ENCODE results near the gene MYOM1. TPM values are rescaled to one million over a fixed set of nuclear protein-coding genes. Genes with fewer than 3 reads are reported as not detected.

MYOM1 gene
- total and polyA plus RNA-seq, 7 donors: 54.8 to 842 (median 388) TPM

DNA sequence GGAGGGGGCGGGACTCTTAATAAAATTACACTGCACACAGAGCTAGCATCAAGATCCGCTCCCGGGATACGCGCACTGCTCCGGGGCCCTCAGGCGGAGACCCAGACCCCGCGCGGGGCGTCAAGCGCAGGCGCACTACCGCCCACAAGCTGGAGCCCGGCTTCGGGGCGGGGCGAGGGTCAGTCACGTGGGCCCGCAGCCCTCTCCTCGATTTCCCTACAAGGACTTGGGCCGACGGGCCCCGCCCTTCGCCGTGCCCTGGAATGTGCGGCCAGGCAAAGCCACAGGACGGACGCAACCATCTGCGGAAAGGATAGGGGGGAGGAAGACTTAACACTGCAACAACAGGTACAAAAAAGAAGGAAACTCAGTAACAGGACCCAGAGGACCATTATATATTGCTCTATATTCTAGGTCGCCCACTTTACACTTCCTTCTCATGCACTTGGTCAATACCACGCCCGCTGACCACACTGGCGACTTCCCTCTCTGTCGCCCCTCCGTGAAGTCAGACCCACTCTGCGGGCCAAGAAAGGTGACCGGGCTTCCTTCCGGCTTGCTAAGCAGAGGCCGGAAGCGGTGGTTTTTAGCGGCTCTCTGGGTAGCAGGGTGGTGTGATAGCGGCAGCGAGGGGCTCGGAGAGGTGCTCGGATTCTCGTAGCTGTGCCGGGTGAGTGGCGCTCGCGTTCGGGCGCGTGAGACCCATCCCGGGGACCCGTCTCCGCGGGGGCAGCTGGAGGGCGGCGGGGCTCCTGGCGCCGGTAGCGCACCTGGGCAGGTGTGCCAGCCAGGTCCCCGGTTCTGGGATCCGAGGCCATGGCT is 27.7 kb upstream of the MYOM1 start, which contains the start of gene MYL12A:
Gene MYL12A, plus strand, starts transcription at position 562 of the 822 bp plus-strand sequence. CDS start 5,447 bp downstream, outside the sequence.
- Histone ChIP-seq H3K4me1 (peaks cover 56% of the 10 kb centered on the region), H3K36me3 (ENCODE audit: insufficient read depth in 1 of 2, low read depth in 1 of 2) (peaks cover 0 to 10% of the 10 kb centered on the region in 2 donors), H3K27ac (peak within 1 kb of the TSS; percentile 99), H3K9me3 (no peaks in the 10 kb centered on the region), H3K27me3 (ENCODE audit: insufficient read depth in 3 of 3, low read length in 2 of 3) (no peaks in the 10 kb centered on the region), H3K4me3 (peak within 1 kb of the TSS; percentile 85)
- 0% methylated on average over 63 to 65 of the region's 65 CpGs for WGBS, 3 donors
- DNase-seq: peak; percentile 99 to 100
- no peak for TF ChIP-seq CTCF (IDR thresholded peaks at IDR 0.05)
- intact Hi-C loops (cut with DNase I): loop anchor here (2.0 to 5.0 kb wide), 4 partner anchors 29 to 590 kb away; partner anchors contain the start of genes MYOM1 (in 1 of the 2) and SMCHD1 (in 1 of the 2)
- ATAC-seq: peak; percentile 77 to 86 (median 80)

- ATAC-seq: peak; percentile 23 to 43 (median 29)
- DNase-seq: peak; percentile 34 to 73
- TF ChIP-seq CTCF (IDR thresholded peaks at IDR 0.05): no peak
- no peaks in the 10 kb centered on the region for H3K27me3 ChIP-seq (ENCODE audit: insufficient read depth in 3 of 3, low read length in 2 of 3)
- intact Hi-C loops (cut with DNase I): loop anchor here (2.0 to 5.0 kb wide), 4 partner anchors 28 to 589 kb away; partner anchors contain the start of genes MYOM1 (in 1 of the 2) and SMCHD1 (in 1 of the 2)
- H3K4me1 ChIP-seq: peaks cover 49% of the 10 kb centered on the region
- peak overlapping the region; percentile 99 for H3K27ac ChIP-seq
- 6 to 19% (median 6%) methylated on average over 23 of the region's 23 CpGs for WGBS, 3 donors
- peaks cover 0 to 16% of the 10 kb centered on the region in 2 donors for H3K36me3 ChIP-seq (ENCODE audit: insufficient read depth in 1 of 2, low read depth in 1 of 2)
- H3K9me3 ChIP-seq: no peaks in the 10 kb centered on the region
- peak overlapping the region; percentile 85 for H3K4me3 ChIP-seq
Measured at GRCh38 chr18:3246635-3247239, 27.0 kb upstream of the MYOM1 start.

DNA sequence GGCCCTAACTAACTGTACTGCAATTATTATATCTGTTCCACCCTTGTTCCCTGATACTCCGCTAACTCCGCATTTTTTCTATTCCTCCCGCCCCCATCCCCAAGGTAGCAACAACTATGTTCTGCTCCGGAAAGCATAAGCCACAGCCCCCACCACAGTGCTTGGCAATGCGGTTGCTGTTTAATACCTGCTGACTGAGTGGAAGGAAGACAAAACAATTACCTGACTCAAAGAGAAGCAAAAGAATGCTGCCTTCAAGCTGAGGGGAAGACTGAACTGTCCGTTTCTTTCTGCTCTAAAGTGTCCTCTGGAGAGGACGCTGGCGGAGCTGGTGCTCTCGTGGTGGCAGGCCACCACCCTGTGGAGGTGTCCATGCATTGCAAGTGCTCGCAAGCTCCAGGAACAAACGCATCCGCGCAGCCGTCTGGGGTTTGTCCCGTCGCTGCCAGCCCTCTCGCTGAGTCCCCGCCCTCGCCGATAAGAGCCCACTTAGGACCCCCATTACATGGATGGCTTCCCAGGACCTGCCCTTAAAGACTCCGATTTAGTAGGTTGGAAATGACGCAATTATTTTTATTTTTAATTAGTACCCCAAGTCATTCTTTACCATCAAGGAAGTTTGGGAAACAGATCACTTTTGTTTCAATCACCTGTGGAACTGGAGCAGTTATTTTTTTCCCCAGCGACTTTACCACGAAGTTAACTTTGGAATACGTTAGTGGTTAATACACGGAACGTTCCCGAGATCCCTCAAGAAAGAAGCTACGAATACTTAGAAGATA is 26.3 kb upstream of the MYOM1 start:
- Histone ChIP-seq H3K27ac (peak overlapping the region; percentile 99), H3K27me3 (ENCODE audit: insufficient read depth in 3 of 3, low read length in 2 of 3) (no peaks in the 10 kb centered on the region), H3K4me1 (peaks cover 42% of the 10 kb centered on the region), H3K4me3 (peak overlapping the region; percentile 85), H3K36me3 (ENCODE audit: insufficient read depth in 1 of 2, low read depth in 1 of 2) (peaks cover 0 to 23% of the 10 kb centered on the region in 2 donors), H3K9me3 (no peaks in the 10 kb centered on the region)
- TF ChIP-seq CTCF (IDR thresholded peaks at IDR 0.05): peak; percentile 97
- DNase-seq (peak; percentile 90 to 95), ATAC-seq (peak; percentile 65 to 73 (median 70))
- WGBS, 3 donors: 3 to 8% (median 4%) methylated on average over 29 of the region's 29 CpGs
- intact Hi-C loops (cut with DNase I): loop anchor here (2.0 to 5.0 kb wide), 5 partner anchors 27 to 589 kb away; partner anchors contain the start of genes MYOM1 (in 1 of the 2) and SMCHD1 (in 1 of the 2)

DNA sequence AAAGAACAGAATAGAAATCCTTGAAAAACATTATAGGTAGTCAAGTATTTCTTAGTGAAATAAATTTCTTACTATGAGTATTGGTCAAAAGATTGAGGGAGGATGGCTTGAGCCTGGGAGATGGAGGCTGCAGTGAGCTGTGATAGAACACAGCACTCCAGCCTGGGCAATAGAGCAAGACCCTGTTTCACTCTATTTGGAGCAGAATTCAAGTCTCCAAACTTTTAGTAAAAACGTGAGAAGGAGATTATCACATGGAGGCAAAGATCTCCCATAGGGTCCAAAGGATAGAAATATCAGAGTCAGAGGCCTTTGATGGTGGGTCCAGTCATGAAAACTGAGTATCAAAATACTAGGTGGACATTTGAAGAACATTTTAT is 25.4 kb upstream of the MYOM1 start:
- TF ChIP-seq CTCF (IDR thresholded peaks at IDR 0.05): no peak
- Histone ChIP-seq H3K9me3 (no peaks in the 10 kb centered on the region), H3K27ac (peak overlapping the region; percentile 99), H3K4me3 (peak overlapping the region; percentile 85), H3K27me3 (ENCODE audit: insufficient read depth in 3 of 3, low read length in 2 of 3) (no peaks in the 10 kb centered on the region), H3K4me1 (peaks cover 33% of the 10 kb centered on the region), H3K36me3 (ENCODE audit: insufficient read depth in 1 of 2, low read depth in 1 of 2) (peaks cover 0 to 30% of the 10 kb centered on the region in 2 donors)
- no peak for DNase-seq
- intact Hi-C loops (cut with DNase I): loop anchor here (2.0 to 5.0 kb wide), 4 partner anchors 53 to 588 kb away; partner anchors contain the start of gene SMCHD1 (in 1 of the 2)
- no peak for ATAC-seq
- 31 to 68% (median 42%) methylated on average over 1 of the region's 1 CpG for WGBS, 3 donors
